GOT3 (cell line): ENCODE data around the gene SCAP.
A peak's percentile ranks its signal among the peaks of the same experiment; 100 is the strongest.
"Not testable (repeated sequence)": the region's sequence is repeated elsewhere in the genome, so short reads cannot be mapped to it uniquely, and the experiment has no call there.

ENCODE experiments used
- DNase-seq: peaks from one replicate; lab custom pipeline; 2025; ENCODE audit warnings: mixed read lengths; lab: John Stamatoyannopoulos, UW

SCAP gene

GRCh38 chr3:47475570-47476329 is at the start of gene SCAP:
Gene SCAP (minus strand): TSS chr3:47475941. CDS start chr3:47442993, 32,948 bp downstream.
- peak; percentile 84 for DNase-seq

GRCh38 chr3:47523310-47524073 is 47.8 kb upstream of the SCAP start:
- no peak for DNase-seq

GRCh38 chr3:47522082-47522987 is 46.6 kb upstream of the SCAP start:
- DNase-seq = peak; percentile 41

- DNase-seq = no peak
Observed at GRCh38 chr3:47520756-47521155, 45.0 kb upstream of the SCAP start.

GRCh38 chr3:47517937-47518336 is 42.2 kb upstream of the SCAP start:
- DNase-seq = no peak

GRCh38 chr3:47515864-47516319 is 40.2 kb upstream of the SCAP start:
- DNase-seq = no peak

GRCh38 chr3:47515100-47515499 is 39.4 kb upstream of the SCAP start:
- no peak for DNase-seq

GRCh38 chr3:47513125-47513929 is 37.6 kb upstream of the SCAP start, which contains the start of gene ELP6:
Gene ELP6 (minus strand): TSS chr3:47513712. CDS start chr3:47513590, 122 bp downstream.
- DNase-seq = peak; percentile 98

GRCh38 chr3:47512416-47513124 is 36.8 kb upstream of the SCAP start:
- no peak for DNase-seq

GRCh38 chr3:47505267-47505666 is 29.5 kb upstream of the SCAP start:
- DNase-seq = not testable (repeated sequence)

- no peak for DNase-seq
Observed at GRCh38 chr3:47504113-47504512, 28.4 kb upstream of the SCAP start.

GRCh38 chr3:47503033-47503432 is 27.3 kb upstream of the SCAP start:
- no peak for DNase-seq

GRCh38 chr3:47496892-47497291 is 21.2 kb upstream of the SCAP start:
- DNase-seq = no peak

GRCh38 chr3:47495886-47496285 is 20.1 kb upstream of the SCAP start:
- no peak for DNase-seq

GRCh38 chr3:47495111-47495510 is 19.4 kb upstream of the SCAP start:
- DNase-seq = no peak

- DNase-seq = no peak
Observed at GRCh38 chr3:47491777-47492176, 16.0 kb upstream of the SCAP start.

- DNase-seq = no peak
Observed at GRCh38 chr3:47491186-47491585, 15.4 kb upstream of the SCAP start.

- DNase-seq = no peak
Observed at GRCh38 chr3:47487265-47487664, 11.5 kb upstream of the SCAP start.

GRCh38 chr3:47485812-47486211 is 10.1 kb upstream of the SCAP start:
- DNase-seq = no peak

- DNase-seq = no peak
Observed at GRCh38 chr3:47482366-47482765, 6.6 kb upstream of the SCAP start.

- not testable (repeated sequence) for DNase-seq
Observed at GRCh38 chr3:47481763-47482162, 6.0 kb upstream of the SCAP start.
